ENCODE data around the gene NCOR2. TPM values are rescaled to one million over a fixed set of nuclear protein-coding genes. Genes with fewer than 3 reads are reported as not detected.

Gene NCOR2
- total and polyA plus RNA-seq, 10 of the 15 experiments (the other 5 are each of a cell fraction or from before 2014, with no cell fraction given), result 0.43 to 179 (median 14.9) TPM

GRCh38 chr12:124567673-124568373, 411 bp upstream of the NCOR2 start (continued):
- TF ChIP-seq ZNF687 (IDR thresholded peaks at IDR 0.05) (no peak), BACH1 (IDR thresholded peaks at IDR 0.05; ENCODE audit: borderline replicate concordance) (peak; percentile 78), KAT2A (conservative IDR thresholded peaks at IDR 0.05; ENCODE audit: control insufficient read depth, low read depth, low read length) (no peak), SREBF2 (IDR thresholded peaks at IDR 0.05; ENCODE audit: low read length) (no peak), PAX8 (IDR thresholded peaks at IDR 0.05) (no peak), RELA (IDR thresholded peaks at IDR 0.05; ENCODE audit: borderline replicate concordance, partially characterized antibody) (peak; percentile 41), NR2C1 (IDR thresholded peaks at IDR 0.05) (no peak), EP300 (IDR thresholded peaks at IDR 0.05; ENCODE audit: borderline replicate concordance in 1 of 2, control insufficient read depth in 1 of 2, low read depth in 2 of 2, low read length in 2 of 2) (no peak), ZNF207 (IDR thresholded peaks at IDR 0.05; ENCODE audit: borderline replicate concordance) (no peak), ASH2L (IDR thresholded peaks at IDR 0.05; ENCODE audit: borderline replicate concordance, low read depth) (no peak), MYC (IDR thresholded peaks at IDR 0.05; ENCODE audit: insufficient read depth, insufficient read length, insufficient replicate concordance, low read length, severe bottlenecking) (no peak), CREM (IDR thresholded peaks at IDR 0.05; ENCODE audit: low read depth) (0 out of 2 replicates have a peak, but pooled peaks have one; percentile 20), CBX5 (IDR thresholded peaks at IDR 0.05; ENCODE audit: low read depth) (no peak), DPF2 (IDR thresholded peaks at IDR 0.05) (0 out of 2 replicates have a peak, but pooled peaks have one; percentile 12), FOXM1 (IDR thresholded peaks at IDR 0.05; ENCODE audit: low read depth, low read length) (no peak), KLF5 (IDR thresholded peaks at IDR 0.05; ENCODE audit: partially characterized antibody) (peak; percentile 59), RFX5 (IDR thresholded peaks at IDR 0.05; ENCODE audit: low read depth, low read length) (no peak), JUND (IDR thresholded peaks at IDR 0.05; ENCODE audit: low read depth, low read length) (no peak), LARP7 (IDR thresholded peaks at IDR 0.05) (no peak), HDAC2 (IDR thresholded peaks at IDR 0.05) (no peak), SMC3 (IDR thresholded peaks at IDR 0.05; ENCODE audit: borderline replicate concordance, low read length) (no peak), BHLHE40 (IDR thresholded peaks at IDR 0.05; ENCODE audit: borderline replicate concordance in 1 of 2, low read depth in 2 of 2, low read length in 1 of 2) (peak in 1 of 2 experiments; percentile 39; a peak in 1 of 4 replicates)
- TF ChIP-seq, protein P1, sequence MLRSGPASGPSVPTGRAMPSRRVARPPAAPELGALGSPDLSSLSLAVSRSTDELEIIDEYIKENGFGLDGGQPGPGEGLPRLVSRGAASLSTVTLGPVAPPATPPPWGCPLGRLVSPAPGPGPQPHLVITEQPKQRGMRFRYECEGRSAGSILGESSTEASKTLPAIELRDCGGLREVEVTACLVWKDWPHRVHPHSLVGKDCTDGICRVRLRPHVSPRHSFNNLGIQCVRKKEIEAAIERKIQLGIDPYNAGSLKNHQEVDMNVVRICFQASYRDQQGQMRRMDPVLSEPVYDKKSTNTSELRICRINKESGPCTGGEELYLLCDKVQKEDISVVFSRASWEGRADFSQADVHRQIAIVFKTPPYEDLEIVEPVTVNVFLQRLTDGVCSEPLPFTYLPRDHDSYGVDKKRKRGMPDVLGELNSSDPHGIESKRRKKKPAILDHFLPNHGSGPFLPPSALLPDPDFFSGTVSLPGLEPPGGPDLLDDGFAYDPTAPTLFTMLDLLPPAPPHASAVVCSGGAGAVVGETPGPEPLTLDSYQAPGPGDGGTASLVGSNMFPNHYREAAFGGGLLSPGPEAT (IDR thresholded peaks at IDR 0.05; ENCODE audit: low read depth), result peak; percentile 86
- TF ChIP-seq, protein P2, sequence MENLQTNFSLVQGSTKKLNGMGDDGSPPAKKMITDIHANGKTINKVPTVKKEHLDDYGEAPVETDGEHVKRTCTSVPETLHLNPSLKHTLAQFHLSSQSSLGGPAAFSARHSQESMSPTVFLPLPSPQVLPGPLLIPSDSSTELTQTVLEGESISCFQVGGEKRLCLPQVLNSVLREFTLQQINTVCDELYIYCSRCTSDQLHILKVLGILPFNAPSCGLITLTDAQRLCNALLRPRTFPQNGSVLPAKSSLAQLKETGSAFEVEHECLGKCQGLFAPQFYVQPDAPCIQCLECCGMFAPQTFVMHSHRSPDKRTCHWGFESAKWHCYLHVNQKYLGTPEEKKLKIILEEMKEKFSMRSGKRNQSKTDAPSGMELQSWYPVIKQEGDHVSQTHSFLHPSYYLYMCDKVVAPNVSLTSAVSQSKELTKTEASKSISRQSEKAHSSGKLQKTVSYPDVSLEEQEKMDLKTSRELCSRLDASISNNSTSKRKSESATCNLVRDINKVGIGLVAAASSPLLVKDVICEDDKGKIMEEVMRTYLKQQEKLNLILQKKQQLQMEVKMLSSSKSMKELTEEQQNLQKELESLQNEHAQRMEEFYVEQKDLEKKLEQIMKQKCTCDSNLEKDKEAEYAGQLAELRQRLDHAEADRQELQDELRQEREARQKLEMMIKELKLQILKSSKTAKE (IDR thresholded peaks at IDR 0.05; ENCODE audit: low read depth, poor library complexity, severe bottlenecking), result no peak
